Upper lobe of left lung (tissue), 4 donors: ENCODE results near the gene LAMTOR2.

ENCODE experiments used
- POLR2A ChIP-seq, 4 donors: fragments of 450-650 bp; IDR thresholded peaks; one replicate each; pipeline ENCODE4 v1.5.1; 2016 to 2017; ENCODE audit warnings: antibody characterized with exemption in 4 of 4, mild to moderate bottlenecking in 2 of 4
- POLR2AphosphoS5 ChIP-seq, 2 donors: sonication (generic); formaldehyde crosslinking; IDR thresholded peaks; one replicate each; pipeline ENCODE4 v1.5.1; 2017; ENCODE audit warnings: antibody characterized with exemption in 2 of 2
- TF ChIP-seq, protein P1 (sequence below), 6 experiments: fragments of 450-650 bp in 4 of 6; fragments of 200-600 bp in 2 of 6; sonication (generic) in 2 of 6; IDR thresholded peaks; one replicate each; pipeline ENCODE4 v1.5.1; 2016 to 2019; ENCODE audit warnings: antibody characterized with exemption in 6 of 6

DNA sequence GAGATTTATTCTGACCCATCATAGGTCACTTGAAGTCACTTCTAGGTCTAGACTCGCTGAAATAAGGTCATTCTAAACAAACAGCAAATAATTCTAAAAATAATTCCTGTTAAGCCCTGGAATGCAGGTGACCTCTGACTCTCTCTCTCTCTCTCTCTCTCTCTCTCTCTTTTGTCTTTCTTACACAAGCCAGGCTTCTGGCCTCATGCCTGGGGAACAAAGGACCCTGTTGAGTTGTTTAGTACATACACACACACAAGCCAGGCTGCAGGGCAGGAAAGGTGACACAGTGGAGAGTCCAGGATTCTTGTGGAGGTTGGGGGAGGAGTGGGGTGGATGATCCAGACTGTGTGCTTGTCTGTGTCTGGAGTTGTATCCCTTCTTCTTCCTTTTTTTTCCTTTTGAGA, 31.7 kb downstream of the LAMTOR2 start:
- TF ChIP-seq POLR2AphosphoS5 (IDR thresholded peaks at IDR 0.05), result no peak
- TF ChIP-seq, protein P1, sequence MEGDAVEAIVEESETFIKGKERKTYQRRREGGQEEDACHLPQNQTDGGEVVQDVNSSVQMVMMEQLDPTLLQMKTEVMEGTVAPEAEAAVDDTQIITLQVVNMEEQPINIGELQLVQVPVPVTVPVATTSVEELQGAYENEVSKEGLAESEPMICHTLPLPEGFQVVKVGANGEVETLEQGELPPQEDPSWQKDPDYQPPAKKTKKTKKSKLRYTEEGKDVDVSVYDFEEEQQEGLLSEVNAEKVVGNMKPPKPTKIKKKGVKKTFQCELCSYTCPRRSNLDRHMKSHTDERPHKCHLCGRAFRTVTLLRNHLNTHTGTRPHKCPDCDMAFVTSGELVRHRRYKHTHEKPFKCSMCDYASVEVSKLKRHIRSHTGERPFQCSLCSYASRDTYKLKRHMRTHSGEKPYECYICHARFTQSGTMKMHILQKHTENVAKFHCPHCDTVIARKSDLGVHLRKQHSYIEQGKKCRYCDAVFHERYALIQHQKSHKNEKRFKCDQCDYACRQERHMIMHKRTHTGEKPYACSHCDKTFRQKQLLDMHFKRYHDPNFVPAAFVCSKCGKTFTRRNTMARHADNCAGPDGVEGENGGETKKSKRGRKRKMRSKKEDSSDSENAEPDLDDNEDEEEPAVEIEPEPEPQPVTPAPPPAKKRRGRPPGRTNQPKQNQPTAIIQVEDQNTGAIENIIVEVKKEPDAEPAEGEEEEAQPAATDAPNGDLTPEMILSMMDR (IDR thresholded peaks at IDR 0.05), result no peak
- TF ChIP-seq POLR2A (IDR thresholded peaks at IDR 0.05), result no peak
